Measurements from ENCODE around the gene CENPX.

The CENPX gene

DNA sequence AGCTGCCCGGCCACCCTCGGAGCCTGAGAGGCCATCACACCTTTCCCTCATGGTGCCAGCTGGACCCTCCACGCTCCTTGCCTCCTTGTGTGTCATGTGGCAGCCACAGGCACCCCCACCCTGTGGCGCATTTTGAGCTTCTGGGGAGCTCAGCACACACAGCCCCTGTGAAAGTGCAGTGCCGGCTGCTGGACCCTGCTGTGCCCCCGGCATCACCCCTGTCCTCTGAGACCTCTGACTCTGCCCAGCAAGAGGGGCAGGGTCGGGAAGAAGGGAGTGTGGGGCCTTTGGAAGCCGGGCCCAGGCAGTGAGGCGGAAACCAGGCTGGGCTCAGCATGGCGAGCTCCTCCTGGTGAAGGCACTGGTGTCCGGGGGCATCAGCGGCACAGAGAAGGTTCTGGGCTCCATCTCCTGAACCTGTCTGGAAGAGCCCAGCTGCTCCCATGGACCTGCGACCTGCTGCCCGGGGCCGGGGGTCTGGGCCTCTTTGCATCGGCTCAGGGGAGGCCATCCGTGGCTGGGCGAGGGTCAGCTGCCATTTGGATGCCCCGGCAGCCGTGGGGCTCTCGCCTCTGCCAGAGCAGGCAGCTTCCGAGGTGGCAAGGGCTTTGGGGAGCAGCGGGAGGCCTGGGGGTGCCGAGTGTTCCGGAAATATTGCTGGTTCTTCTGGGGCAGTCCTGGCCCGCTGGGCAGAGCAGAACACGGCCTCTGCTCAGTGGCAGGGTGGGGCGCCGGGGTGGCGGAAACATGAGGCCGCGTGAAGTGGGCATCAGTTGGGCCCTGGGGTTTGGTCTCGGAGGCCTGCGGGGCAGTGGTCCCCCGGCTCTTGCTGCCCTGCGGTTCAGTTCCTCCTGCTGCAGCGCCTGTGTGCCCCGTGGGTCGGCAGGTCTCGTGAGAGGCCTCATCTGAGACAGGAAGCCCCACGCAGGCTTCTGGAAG lies 17.9 kb downstream of the CENPX start:
- no peak for DNase-seq (ENCODE audit: low read depth, low spot score)
- in situ Hi-C loops (cut with HindIII; ENCODE audit: low sequenced_read_pairs), result no loop called here
- no peak overlapping the region for H3K4me3 ChIP-seq (ENCODE audit: low read depth, low read length)
- TF ChIP-seq, protein P1, sequence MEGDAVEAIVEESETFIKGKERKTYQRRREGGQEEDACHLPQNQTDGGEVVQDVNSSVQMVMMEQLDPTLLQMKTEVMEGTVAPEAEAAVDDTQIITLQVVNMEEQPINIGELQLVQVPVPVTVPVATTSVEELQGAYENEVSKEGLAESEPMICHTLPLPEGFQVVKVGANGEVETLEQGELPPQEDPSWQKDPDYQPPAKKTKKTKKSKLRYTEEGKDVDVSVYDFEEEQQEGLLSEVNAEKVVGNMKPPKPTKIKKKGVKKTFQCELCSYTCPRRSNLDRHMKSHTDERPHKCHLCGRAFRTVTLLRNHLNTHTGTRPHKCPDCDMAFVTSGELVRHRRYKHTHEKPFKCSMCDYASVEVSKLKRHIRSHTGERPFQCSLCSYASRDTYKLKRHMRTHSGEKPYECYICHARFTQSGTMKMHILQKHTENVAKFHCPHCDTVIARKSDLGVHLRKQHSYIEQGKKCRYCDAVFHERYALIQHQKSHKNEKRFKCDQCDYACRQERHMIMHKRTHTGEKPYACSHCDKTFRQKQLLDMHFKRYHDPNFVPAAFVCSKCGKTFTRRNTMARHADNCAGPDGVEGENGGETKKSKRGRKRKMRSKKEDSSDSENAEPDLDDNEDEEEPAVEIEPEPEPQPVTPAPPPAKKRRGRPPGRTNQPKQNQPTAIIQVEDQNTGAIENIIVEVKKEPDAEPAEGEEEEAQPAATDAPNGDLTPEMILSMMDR (IDR thresholded peaks at IDR 0.05; ENCODE audit: low read depth, low read length), result no peak

DNA sequence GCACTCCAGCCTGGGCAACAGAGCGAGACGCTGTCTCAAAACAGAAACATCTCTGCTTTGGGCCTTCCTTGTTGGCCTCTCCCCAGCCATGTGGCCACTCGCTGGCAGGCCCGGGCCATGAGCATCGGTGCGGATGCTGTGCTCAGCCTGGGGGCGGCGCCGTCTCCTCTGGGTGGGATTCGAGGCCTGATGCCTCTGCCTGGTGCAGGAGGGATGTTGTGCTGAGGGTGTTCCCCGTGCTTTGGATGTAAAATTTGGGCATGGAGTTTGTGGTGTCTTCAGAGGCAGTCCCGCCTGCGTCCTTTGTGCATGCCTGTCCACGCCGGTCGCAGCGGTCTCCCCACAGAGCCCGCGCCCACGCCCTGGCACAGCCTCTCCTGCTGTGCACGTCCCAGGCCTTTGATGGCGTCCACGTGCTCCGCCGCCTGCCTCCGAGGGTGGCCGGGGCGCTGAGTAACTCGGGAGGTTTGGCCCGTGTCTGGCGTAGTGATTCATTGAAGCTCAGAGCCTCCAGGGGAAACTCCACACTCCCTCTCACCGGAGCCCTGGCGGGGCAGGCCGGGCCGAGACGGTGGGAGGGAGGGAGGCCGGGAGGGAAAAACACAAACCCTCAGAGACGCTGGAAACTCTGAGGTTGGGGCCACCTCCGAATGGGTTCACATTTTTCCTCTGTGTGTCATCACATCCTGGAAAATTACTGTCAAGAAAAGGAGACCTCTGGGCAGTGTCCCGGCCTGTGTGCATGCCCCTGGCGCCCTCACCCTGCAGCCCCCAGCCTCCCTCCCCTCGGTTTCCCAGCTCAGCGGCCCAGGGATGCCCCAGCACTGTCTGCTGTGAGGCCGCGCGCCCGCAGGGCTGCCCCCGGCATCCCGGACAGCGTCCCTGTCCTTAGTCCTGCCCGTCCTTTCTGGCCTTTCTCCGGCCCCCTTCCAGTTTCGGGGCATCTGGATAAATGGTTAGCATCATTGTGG lies 19.0 kb downstream of the CENPX start:
- no peak overlapping the region for H3K4me3 ChIP-seq (ENCODE audit: low read depth, low read length)
- TF ChIP-seq, protein P1 (IDR thresholded peaks at IDR 0.05; ENCODE audit: low read depth, low read length), result no peak
- in situ Hi-C loops (cut with HindIII; ENCODE audit: low sequenced_read_pairs), result no loop called here
- peak; percentile 97 for DNase-seq (ENCODE audit: low read depth, low spot score)

DNA sequence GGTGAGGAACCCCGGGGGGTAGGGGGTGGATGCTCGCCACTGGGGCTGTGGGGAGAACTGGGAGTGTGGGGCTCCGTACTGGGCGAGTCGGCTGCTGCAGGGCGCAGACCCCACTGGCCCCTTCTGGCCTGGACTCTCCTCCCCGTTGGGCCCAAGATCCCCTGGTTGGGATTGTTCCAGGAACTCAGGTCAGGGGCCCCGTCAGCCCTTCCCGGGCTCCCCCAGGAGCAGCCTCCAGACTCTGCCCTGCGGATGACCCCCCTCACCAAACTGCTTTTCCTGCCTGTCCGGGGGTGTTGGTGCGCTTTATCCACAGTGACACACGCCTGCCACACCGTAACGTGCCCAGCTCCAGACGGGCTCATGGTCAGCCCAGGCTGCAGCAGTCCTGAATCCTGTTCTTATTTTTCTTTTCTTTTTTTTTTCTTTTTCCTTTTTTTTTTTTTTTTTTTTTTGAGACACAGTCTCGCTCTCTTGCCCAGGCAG lies 21.1 kb downstream of the CENPX start:
- no peak overlapping the region for H3K4me3 ChIP-seq (ENCODE audit: low read depth, low read length)
- no peak for DNase-seq (ENCODE audit: low read depth, low spot score)
- in situ Hi-C loops (cut with HindIII; ENCODE audit: low sequenced_read_pairs), result no loop called here
- TF ChIP-seq, protein P1 (IDR thresholded peaks at IDR 0.05; ENCODE audit: low read depth, low read length), result no peak

DNA sequence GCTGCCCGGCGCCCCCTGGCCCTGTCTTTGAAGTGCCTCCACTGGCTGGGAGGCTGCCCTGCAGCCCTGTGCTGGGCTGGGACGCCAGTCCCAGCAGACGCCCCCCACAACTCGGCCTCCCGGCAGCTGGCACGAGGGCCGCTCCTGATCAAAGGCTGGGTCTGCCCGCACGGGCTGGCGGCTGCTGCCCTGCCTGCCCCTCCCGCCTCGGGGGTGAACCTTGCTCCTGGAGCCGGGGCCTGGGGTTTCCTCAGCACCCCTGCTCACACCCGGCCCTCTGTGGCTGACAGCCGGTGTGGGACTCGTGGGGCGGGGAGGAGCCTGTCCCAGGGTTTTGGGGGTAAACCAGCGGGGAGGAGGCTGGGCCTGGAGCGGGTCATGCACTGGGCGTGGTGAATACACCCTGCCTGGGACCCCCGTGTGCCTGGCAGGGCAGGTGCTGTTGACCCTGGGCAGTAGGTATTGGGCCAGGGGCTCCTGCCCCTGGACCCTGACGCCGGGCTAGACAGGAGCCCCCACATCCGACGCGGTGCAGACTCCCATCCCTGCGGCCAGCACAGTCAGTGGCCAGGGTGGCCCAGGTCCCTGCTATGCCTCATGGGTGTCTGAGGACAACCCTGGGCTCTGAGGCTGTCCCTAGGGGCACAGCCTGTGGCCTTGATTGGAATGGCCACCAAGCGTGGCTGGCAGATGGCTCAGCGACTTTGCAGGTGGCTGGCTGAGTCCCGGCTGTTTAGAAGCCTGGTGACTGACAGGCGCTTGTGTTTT lies 21.7 kb downstream of the CENPX start:
- in situ Hi-C loops (cut with HindIII; ENCODE audit: low sequenced_read_pairs), result no loop called here
- DNase-seq (ENCODE audit: low read depth, low spot score), result no peak
- TF ChIP-seq, protein P1 (IDR thresholded peaks at IDR 0.05; ENCODE audit: low read depth, low read length), result no peak
- H3K4me3 ChIP-seq (ENCODE audit: low read depth, low read length), result no peak overlapping the region

DNA sequence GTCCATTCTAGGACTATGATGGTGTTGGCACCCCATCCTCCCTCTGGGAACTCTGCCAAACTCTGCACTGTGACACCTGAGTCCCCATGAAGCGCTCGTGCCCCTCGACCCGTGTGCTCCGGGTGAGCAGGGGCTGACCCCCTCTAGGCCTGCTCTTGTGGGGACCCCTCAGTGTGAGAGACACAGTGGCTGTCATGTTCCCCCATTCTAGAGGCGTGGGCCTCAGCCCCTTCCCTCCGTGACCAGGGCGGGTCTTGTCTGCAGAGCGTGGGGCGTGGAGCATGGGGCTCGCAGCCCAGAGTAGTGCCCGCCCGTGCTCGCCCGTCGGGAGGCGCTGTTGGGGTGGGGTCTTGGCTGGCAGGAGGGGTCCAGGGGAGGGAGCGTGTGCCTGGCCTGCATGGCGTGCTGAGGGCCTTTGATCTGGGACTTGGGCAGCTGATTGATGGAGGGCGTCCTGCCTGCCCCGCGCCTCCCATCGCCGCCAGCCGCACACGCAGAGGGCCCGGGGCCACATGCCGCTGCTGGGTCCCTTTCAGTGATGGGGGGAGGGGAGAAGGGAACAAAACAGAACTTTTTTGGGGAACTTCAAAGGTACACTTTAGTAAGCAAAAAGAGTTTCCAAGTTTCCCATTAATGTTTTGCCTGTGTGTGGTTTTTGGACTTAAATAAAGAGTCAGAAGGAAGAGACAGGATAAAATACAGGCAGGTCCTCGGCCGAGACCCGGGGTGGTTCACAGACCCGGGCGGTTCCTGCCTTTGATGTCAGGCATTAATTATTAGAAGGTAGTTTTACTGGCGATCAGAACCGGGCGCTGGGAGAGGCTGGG lies 22.5 kb downstream of the CENPX start:
- TF ChIP-seq, protein P1 (IDR thresholded peaks at IDR 0.05; ENCODE audit: low read depth, low read length), result no peak
- in situ Hi-C loops (cut with HindIII; ENCODE audit: low sequenced_read_pairs), result no loop called here
- DNase-seq (ENCODE audit: low read depth, low spot score), result no peak
- no peak overlapping the region for H3K4me3 ChIP-seq (ENCODE audit: low read depth, low read length)
